Fibroblast of lung (primary cell): Measurements from ENCODE around the gene GRID1. TPM values are rescaled to one million over a fixed set of nuclear protein-coding genes. Genes with fewer than 3 reads are reported as not detected.

Experiments
- DNase-seq, 2 donors: peaks; one replicate each; pipeline versions ENCODE4 v3.0.0 to v3.0.0-alpha.2; 2010; ENCODE audit warnings: low read depth in 2 of 2
- H2AFZ ChIP-seq: 2 replicates; pipeline ENCODE4 v1.5.1; 2012; ENCODE audit warnings: low read length, control low read depth, inconsistent platforms
- H3K27ac ChIP-seq: 2 replicates; pipeline ENCODE4 v1.5.1; 2011; ENCODE audit warnings: low read length, control low read depth; ENCODE audit not compliant: insufficient read depth
- H3K27me3 ChIP-seq: 2 replicates; pipeline ENCODE4 v1.5.1; 2011; ENCODE audit warnings: mild to moderate bottlenecking, low read length; ENCODE audit not compliant: control insufficient read depth, insufficient read depth
- H3K36me3 ChIP-seq: 2 replicates; pipeline ENCODE4 v1.5.1; 2011; ENCODE audit warnings: low read length; ENCODE audit not compliant: control insufficient read depth, insufficient read depth
- H3K4me1 ChIP-seq: 2 replicates; pipeline ENCODE4 v1.5.1; 2011; ENCODE audit warnings: low read length; ENCODE audit not compliant: control insufficient read depth, insufficient read depth; ENCODE audit errors: extremely low read depth
- H3K4me2 ChIP-seq: 2 replicates; pipeline ENCODE4 v1.5.1; 2011; ENCODE audit warnings: low read length, control low read depth; ENCODE audit not compliant: insufficient read depth; ENCODE audit errors: extremely low read depth
- H3K4me3 ChIP-seq, 4 experiments: fragments of 200-600 bp in 1 of 4; sonication (generic) in 1 of 4; replicated peaks in 1 of 4; 2 replicates each; pipeline ENCODE4 v1.5.1; 2011 to 2016; ENCODE audit warnings: low read length in 4 of 4, low read depth in 3 of 4, mild to moderate bottlenecking in 3 of 4, control low read depth in 2 of 4, inconsistent platforms in 1 of 4, mixed read lengths in 1 of 4; ENCODE audit not compliant: insufficient read depth in 1 of 4; ENCODE audit errors: control extremely low read depth in 1 of 4
- H3K79me2 ChIP-seq: 2 replicates; pipeline ENCODE4 v1.5.1; 2012; ENCODE audit warnings: mild to moderate bottlenecking, low read length, inconsistent platforms; ENCODE audit not compliant: control insufficient read depth, insufficient read depth
- H3K9ac ChIP-seq: 2 replicates; pipeline ENCODE4 v1.5.1; 2011; ENCODE audit warnings: mild to moderate bottlenecking, low read length, control low read depth; ENCODE audit not compliant: insufficient read depth
- H3K9me3 ChIP-seq: 2 replicates; pipeline ENCODE4 v1.5.1; 2012; ENCODE audit warnings: low read depth, low read length; ENCODE audit not compliant: control insufficient read depth, insufficient read depth
- H4K20me1 ChIP-seq: 2 replicates; pipeline ENCODE4 v1.5.1; 2011; ENCODE audit warnings: low read length; ENCODE audit not compliant: control insufficient read depth, insufficient read depth; ENCODE audit errors: extremely low read depth
- EZH2 ChIP-seq: IDR thresholded peaks from 2 replicates; pipeline ENCODE4 v1.5.1; 2012; ENCODE audit warnings: low read length, control low read depth, mild to moderate bottlenecking; ENCODE audit errors: missing control alignments
- polyA plus RNA-seq, 2 donors: library from polyadenylated mRNA; depleted of rRNA in 1 of 2; stranded (reverse) in 1 of 2; unstranded in 1 of 2; fragments of >200 nt; gene quantifications; 2 replicates each; pipeline ENCODE4 v1.2.1, GENCODE V29; 2011 to 2012; ENCODE audit warnings: missing spikeins in 1 of 2
- total RNA-seq: library from RNA; depleted of rRNA; stranded (reverse); fragments of >200 nt; gene quantifications from 2 replicates; pipeline ENCODE4 v1.2.1, GENCODE V29; 2014
- TF ChIP-seq, protein P1 (sequence below), 2 donors: IDR thresholded peaks in 1 of 2; conservative IDR thresholded peaks in 1 of 2; 1 replicate in 1 of 2; 2 replicates in 1 of 2; pipeline ENCODE4 v1.5.1; 2011 to 2012; ENCODE audit warnings: low read length in 2 of 2, control low read depth in 1 of 2, inconsistent platforms in 1 of 2, low read depth in 1 of 2, mild to moderate bottlenecking in 1 of 2

The GRID1 gene
- total and polyA plus RNA-seq, 2 donors (not counting 1 experiment from before 2014, with no cell fraction given), result 0.03 to 0.33 TPM

DNA sequence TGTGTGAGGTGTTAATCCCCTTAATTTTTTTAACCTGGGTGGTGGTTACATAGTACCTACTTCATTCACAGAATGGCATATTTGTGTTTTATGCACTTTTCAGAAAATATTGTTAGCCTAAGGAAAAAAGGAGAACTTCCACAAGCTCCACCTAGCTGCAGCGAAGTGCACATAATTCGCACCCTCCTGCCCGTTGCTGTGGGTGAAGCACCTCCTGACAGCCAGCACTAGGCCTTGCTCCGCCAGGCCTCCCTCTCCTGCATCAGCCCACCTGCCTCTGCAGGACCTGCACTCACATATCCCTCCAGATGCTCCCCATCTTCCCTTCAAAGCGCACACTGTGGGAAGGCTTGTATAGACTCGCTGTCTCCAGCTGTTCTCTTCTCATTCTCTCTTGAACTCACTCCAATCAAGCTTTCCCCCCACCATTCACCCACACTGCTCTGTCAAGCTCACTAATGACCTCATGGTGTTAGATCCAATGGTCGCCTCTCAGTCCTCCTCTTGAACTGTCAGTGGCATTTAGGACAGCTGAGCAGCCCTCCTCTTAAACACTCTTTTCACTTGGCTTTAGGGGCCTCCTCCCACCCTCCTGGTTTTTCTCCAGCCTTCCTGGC is 20.7 kb upstream of the GRID1 start:
- no peaks in the 10 kb centered on the region for H4K20me1 ChIP-seq
- H3K9me3 ChIP-seq, result no peaks in the 10 kb centered on the region
- TF ChIP-seq, protein P1, sequence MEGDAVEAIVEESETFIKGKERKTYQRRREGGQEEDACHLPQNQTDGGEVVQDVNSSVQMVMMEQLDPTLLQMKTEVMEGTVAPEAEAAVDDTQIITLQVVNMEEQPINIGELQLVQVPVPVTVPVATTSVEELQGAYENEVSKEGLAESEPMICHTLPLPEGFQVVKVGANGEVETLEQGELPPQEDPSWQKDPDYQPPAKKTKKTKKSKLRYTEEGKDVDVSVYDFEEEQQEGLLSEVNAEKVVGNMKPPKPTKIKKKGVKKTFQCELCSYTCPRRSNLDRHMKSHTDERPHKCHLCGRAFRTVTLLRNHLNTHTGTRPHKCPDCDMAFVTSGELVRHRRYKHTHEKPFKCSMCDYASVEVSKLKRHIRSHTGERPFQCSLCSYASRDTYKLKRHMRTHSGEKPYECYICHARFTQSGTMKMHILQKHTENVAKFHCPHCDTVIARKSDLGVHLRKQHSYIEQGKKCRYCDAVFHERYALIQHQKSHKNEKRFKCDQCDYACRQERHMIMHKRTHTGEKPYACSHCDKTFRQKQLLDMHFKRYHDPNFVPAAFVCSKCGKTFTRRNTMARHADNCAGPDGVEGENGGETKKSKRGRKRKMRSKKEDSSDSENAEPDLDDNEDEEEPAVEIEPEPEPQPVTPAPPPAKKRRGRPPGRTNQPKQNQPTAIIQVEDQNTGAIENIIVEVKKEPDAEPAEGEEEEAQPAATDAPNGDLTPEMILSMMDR (conservative IDR thresholded peaks at IDR 0.05 in 1 of 2, IDR thresholded peaks at IDR 0.05 in 1 of 2; ENCODE audit: low read depth in 1 of 2, low read length in 2 of 2), result peak in 1 of 2 donors; percentile 19
- no peak for TF ChIP-seq EZH2
- no peak overlapping the region for H3K4me3 ChIP-seq
- no peaks in the 10 kb centered on the region for H3K79me2 ChIP-seq
- H3K27ac ChIP-seq, result no peak overlapping the region
- H3K36me3 ChIP-seq, result no peaks in the 10 kb centered on the region
- H2AFZ ChIP-seq, result no peak overlapping the region
- H3K4me2 ChIP-seq, result no peak overlapping the region
- no peaks in the 10 kb centered on the region for H3K4me1 ChIP-seq
- DNase-seq, result no peak
- no peak overlapping the region for H3K9ac ChIP-seq
- peaks cover 10% of the 10 kb centered on the region for H3K27me3 ChIP-seq

GRCh38 chr10:86385806-86386205 is 19.2 kb upstream of the GRID1 start:
- H3K4me1 ChIP-seq, result no peaks in the 10 kb centered on the region
- no peak overlapping the region for H3K4me2 ChIP-seq
- no peaks in the 10 kb centered on the region for H3K36me3 ChIP-seq
- no peak overlapping the region for H2AFZ ChIP-seq
- TF ChIP-seq EZH2, result no peak
- TF ChIP-seq, protein P1 (conservative IDR thresholded peaks at IDR 0.05 in 1 of 2, IDR thresholded peaks at IDR 0.05 in 1 of 2; ENCODE audit: low read depth in 1 of 2, low read length in 2 of 2), result no peak
- no peaks in the 10 kb centered on the region for H4K20me1 ChIP-seq
- no peak for DNase-seq
- H3K9me3 ChIP-seq, result no peaks in the 10 kb centered on the region
- no peaks in the 10 kb centered on the region for H3K79me2 ChIP-seq
- H3K9ac ChIP-seq, result no peak overlapping the region
- H3K4me3 ChIP-seq, result no peak overlapping the region
- H3K27ac ChIP-seq, result no peak overlapping the region
- H3K27me3 ChIP-seq, result peaks cover 10% of the 10 kb centered on the region

DNA sequence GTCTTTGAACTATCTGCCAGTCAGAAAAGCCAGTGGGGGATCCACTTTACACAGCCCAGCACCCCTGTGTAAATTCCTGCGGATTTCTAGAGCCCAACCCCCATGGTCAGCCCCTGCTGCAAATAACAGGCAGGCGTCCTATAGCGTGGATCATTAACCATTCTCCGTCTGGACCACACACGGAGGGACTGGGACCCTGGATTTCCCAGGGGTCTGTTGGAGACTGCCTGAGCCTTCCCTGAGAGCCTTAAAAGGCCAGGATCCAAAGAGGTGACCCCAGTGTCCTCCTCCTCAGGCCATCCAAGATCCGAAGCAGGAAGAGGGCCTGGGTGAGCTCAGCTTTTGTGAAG is 11.2 kb upstream of the GRID1 start:
- TF ChIP-seq, protein P1 (conservative IDR thresholded peaks at IDR 0.05 in 1 of 2, IDR thresholded peaks at IDR 0.05 in 1 of 2; ENCODE audit: low read depth in 1 of 2, low read length in 2 of 2), result no peak
- no peak for TF ChIP-seq EZH2
- no peak overlapping the region for H3K27ac ChIP-seq
- H3K79me2 ChIP-seq, result no peaks in the 10 kb centered on the region
- H3K4me2 ChIP-seq, result no peak overlapping the region
- H3K9me3 ChIP-seq, result no peaks in the 10 kb centered on the region
- no peaks in the 10 kb centered on the region for H4K20me1 ChIP-seq
- H3K9ac ChIP-seq, result no peak overlapping the region
- H3K36me3 ChIP-seq, result no peaks in the 10 kb centered on the region
- H2AFZ ChIP-seq, result no peak overlapping the region
- no peaks in the 10 kb centered on the region for H3K4me1 ChIP-seq
- H3K27me3 ChIP-seq, result no peaks in the 10 kb centered on the region
- H3K4me3 ChIP-seq, result no peak overlapping the region
- no peak for DNase-seq
